ENCODE data around the gene ALPK3. TPM values are rescaled to one million over a fixed set of nuclear protein-coding genes. Genes with fewer than 3 reads are reported as not detected.
A peak's percentile ranks its signal among the peaks of the same experiment; 100 is the strongest.

The ALPK3 gene
- total RNA-seq, 1 donor from 2014 or later: 2.5 TPM

DNA sequence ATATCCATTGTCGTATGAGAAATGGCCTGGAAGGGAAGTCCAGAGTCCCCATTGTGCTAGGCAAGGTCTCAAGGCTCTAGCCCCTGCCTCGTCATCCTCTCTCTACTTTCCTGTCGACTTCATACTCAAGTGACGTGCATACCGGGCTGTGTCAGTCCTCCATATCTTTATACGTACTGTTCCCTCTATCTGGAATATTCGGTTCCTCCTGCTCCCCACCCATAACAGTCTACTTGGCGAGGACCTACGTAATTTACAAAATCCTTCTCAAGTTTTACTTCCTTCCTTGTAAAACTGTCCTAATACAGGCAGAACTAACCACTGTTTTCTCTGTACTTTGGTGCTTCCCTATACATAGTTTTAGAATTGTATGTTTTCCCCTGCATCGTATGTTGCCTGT lies 2.2 kb upstream of the ALPK3 start:
- no peaks in the 10 kb centered on the region for H3K36me3 ChIP-seq
- no peak for DNase-seq (ENCODE audit: extremely low spot score in 2 of 2)
- no peak overlapping the region for H3K4me3 ChIP-seq
- H3K27me3 ChIP-seq: no peaks in the 10 kb centered on the region
- intact Hi-C loops (cut with DNase I): loop anchor here (10.0 kb wide), 1 partner anchor 220 kb away; no protein-coding TSS in a partner anchor
- H3K4me1 ChIP-seq: peaks cover 26% of the 10 kb centered on the region
- TF ChIP-seq POLR2AphosphoS5 (IDR thresholded peaks at IDR 0.05; ENCODE audit: insufficient read depth in 1 of 2, low read depth in 1 of 2) (no peak), POLR2A (IDR thresholded peaks at IDR 0.05) (no peak)
- TF ChIP-seq, protein P1, sequence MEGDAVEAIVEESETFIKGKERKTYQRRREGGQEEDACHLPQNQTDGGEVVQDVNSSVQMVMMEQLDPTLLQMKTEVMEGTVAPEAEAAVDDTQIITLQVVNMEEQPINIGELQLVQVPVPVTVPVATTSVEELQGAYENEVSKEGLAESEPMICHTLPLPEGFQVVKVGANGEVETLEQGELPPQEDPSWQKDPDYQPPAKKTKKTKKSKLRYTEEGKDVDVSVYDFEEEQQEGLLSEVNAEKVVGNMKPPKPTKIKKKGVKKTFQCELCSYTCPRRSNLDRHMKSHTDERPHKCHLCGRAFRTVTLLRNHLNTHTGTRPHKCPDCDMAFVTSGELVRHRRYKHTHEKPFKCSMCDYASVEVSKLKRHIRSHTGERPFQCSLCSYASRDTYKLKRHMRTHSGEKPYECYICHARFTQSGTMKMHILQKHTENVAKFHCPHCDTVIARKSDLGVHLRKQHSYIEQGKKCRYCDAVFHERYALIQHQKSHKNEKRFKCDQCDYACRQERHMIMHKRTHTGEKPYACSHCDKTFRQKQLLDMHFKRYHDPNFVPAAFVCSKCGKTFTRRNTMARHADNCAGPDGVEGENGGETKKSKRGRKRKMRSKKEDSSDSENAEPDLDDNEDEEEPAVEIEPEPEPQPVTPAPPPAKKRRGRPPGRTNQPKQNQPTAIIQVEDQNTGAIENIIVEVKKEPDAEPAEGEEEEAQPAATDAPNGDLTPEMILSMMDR (IDR thresholded peaks at IDR 0.05): no peak
- no peak overlapping the region for H3K27ac ChIP-seq
- H3K9me3 ChIP-seq: no peaks in the 10 kb centered on the region

DNA sequence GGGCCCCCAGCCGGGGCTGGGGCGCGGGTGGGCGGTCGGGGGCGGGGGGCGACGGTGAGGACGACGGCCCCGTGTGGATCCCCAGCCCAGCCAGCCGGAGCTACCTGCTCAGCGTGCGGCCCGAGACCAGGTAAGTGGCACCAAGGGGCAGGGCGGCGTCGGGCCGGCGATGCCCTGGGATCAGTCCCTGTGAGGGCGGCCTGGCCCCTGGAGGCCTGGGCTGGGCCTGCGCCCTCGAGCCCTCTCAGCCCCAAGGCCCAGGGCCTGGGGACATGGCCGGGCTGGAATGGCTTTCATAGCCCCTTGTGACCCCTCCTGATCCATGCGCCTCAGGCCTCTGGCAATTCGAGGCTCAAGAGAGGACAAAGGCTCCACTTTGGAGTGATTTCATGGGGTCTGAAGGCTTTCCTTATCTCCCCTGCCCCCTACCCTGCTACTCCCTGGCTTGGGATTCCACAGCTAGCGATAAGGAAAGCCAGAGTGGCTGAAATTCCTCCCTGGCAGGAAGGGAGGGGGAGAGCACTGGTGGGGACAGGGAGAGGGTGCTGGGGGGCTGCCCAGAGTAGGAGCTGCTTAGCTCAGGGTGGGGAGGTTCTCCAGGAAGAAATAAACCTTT lies 418 bp downstream of the ALPK3 start:
- Histone ChIP-seq H3K4me3 (peak overlapping the region; percentile 5 to 15), H3K4me1 (peaks cover 43% of the 10 kb centered on the region), H3K27me3 (no peaks in the 10 kb centered on the region), H3K27ac (peak overlapping the region; percentile 74), H3K9me3 (no peaks in the 10 kb centered on the region), H3K36me3 (no peaks in the 10 kb centered on the region)
- no peak for DNase-seq (ENCODE audit: extremely low spot score in 2 of 2)
- TF ChIP-seq POLR2A (IDR thresholded peaks at IDR 0.05): no peak
- TF ChIP-seq, protein P1 (IDR thresholded peaks at IDR 0.05): no peak
- TF ChIP-seq POLR2AphosphoS5 (IDR thresholded peaks at IDR 0.05; ENCODE audit: insufficient read depth in 1 of 2, low read depth in 1 of 2): no peak
- intact Hi-C loops (cut with DNase I): loop anchor here (10.0 kb wide), 1 partner anchor 223 kb away; no protein-coding TSS in a partner anchor

DNA sequence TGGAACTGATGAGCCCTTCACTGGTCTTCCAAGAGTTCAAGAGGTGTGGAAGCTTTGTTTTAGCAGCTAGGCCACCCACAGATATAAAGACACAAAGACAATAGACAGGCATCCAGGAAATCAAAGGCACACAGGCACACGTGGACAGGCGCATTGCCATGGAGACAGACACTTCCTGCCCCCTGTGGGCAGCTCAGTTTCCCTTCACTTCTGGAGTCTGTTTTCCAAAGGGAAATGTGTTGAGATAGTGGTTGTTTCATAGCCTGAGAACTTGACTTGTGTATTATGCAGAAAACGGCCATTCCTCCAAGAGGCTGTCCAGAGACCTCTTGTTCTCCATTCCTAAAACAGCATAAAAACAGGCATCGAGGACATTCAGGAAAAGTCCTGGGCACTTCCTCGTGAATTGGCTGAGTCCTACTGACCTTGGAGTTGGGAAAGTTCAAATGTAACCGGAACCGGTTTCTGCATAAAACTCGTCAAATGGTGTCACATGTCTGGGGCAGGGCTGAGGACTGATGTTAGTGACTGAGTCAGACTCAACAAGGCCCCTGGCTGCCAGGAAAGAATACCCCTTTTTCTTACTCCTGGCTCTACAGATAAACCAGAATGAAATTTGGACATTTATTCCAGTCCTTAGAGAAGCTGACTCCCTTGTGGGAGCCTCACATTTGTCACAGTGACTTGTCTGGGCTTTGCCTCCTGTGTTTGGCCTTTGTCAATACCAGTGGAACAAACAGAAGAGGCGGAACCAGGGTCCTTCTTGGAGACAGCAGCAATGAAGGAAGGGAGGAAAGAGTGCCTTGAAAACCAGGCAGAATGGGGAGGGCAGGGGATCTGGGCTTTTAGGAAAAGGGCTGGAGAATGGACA lies 1.3 kb downstream of the ALPK3 start:
- H3K9me3 ChIP-seq: no peaks in the 10 kb centered on the region
- no peak overlapping the region for H3K4me3 ChIP-seq
- TF ChIP-seq POLR2A (IDR thresholded peaks at IDR 0.05) (no peak), POLR2AphosphoS5 (IDR thresholded peaks at IDR 0.05; ENCODE audit: insufficient read depth in 1 of 2, low read depth in 1 of 2) (no peak)
- TF ChIP-seq, protein P1 (IDR thresholded peaks at IDR 0.05): no peak
- H3K4me1 ChIP-seq: peaks cover 53% of the 10 kb centered on the region
- no peaks in the 10 kb centered on the region for H3K27me3 ChIP-seq
- intact Hi-C loops (cut with DNase I): loop anchor here (10.0 kb wide), 1 partner anchor 224 kb away; no protein-coding TSS in a partner anchor
- H3K27ac ChIP-seq: peak overlapping the region; percentile 74
- H3K36me3 ChIP-seq: no peaks in the 10 kb centered on the region
- DNase-seq (ENCODE audit: extremely low spot score in 2 of 2): no peak

DNA sequence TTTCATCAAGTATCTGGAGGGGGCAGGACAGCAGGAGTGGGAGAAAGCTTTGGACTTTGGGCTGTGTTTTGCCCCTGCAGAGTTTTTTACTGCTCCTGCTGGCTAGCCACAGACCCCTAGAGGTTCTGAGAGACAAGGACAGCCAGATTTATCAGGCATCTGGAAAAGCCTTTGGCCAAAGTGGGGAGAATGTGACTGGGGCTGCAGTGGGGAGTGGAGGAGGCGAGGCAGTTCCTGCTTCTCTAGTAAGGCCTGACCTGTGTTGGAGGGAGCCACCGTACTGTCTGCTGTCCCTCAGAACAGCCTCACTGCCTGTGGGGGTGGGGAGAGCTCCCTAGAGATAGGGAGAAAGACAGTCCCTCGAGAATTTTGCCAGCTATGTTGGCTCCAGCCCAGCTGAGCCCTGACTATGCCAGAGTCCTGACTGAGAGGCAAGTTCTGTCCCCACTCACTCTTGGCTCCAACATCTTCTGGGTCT lies 2.2 kb downstream of the ALPK3 start:
- no peaks in the 10 kb centered on the region for H3K36me3 ChIP-seq
- H3K4me3 ChIP-seq: no peak overlapping the region
- TF ChIP-seq POLR2AphosphoS5 (IDR thresholded peaks at IDR 0.05; ENCODE audit: insufficient read depth in 1 of 2, low read depth in 1 of 2) (no peak), POLR2A (IDR thresholded peaks at IDR 0.05) (no peak)
- TF ChIP-seq, protein P1 (IDR thresholded peaks at IDR 0.05): no peak
- no peaks in the 10 kb centered on the region for H3K9me3 ChIP-seq
- intact Hi-C loops (cut with DNase I): loop anchor here (10.0 kb wide), 1 partner anchor 225 kb away; no protein-coding TSS in a partner anchor
- DNase-seq (ENCODE audit: extremely low spot score in 2 of 2): no peak
- peak overlapping the region; percentile 74 for H3K27ac ChIP-seq
- no peaks in the 10 kb centered on the region for H3K27me3 ChIP-seq
- peaks cover 58% of the 10 kb centered on the region for H3K4me1 ChIP-seq
